Dermis blood vessel endothelial cell (primary cell): ENCODE results near the gene ZNF502. TPM values are rescaled to one million over a fixed set of nuclear protein-coding genes. Genes with fewer than 3 reads are reported as not detected.

Experiments
- DNase-seq: peaks from one replicate; pipeline ENCODE4 v3.0.0; 2010
- total RNA-seq: library from RNA; depleted of rRNA; stranded (reverse); fragments of >200 nt; gene quantifications from 2 replicates; pipeline ENCODE4 v1.2.3, GENCODE V29; 2014

Gene ZNF502
- total RNA-seq, 1 donor from 2014 or later = 4.1 TPM

DNA sequence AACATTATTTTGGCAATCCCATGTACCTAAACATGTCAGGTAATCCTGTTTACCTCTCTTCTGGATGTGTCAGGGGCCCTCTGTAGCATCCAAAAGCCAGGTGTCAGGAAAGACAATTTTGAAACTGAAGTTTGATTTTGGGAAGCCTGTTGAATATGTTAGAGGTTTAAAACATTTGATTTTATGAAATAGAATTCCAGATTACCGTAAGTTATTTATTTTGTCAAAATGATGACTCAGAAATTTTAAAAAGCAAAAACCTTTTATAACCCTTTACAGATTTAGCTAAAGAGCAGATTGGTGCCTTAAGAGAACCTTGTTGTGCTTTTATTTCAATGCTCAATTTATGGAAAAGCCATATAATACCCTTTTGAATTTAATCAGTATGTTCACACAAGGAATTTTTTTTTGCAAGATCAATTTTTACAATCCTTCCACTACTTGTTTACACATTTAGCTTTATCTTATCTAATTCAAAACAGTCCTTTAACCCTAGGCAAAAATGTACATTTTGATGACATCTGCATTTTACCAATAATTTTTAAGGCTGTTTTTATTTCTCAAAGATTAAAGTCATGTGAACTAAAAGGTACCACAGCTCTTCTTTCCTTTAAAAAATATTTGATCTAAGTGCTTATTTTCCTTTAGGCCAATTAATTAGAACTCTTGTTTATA lies 59.1 kb downstream of the ZNF502 start:
- no peak for DNase-seq

DNA sequence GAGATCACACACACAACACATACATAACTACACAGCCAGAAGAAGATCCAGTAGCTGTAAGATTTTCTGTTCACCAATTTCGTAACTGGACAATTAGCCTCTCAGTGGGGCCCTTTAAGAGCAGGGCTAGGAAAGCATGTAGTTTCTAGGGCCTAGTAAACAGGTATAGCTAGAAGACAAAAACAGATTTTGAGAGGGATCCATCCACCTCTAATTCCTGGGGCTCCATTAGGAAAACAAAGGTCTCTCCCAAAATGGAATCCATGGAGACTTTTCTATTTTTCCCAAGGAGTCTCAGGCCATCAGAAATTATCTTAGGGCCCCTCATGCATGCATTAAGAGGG lies 59.6 kb downstream of the ZNF502 start:
- no peak for DNase-seq

Other genes with a start within 250 kb of the ZNF502 start
- gene ZNF445, start 235.0 kb upstream of the ZNF502 start, total RNA-seq = 9.2 and 10.6 TPM in 2 replicates
- gene ZKSCAN7, start 157.5 kb upstream of the ZNF502 start, total RNA-seq = 1.3 and 2.2 TPM in 2 replicates
- gene ZNF660, start 127.7 kb upstream of the ZNF502 start, total RNA-seq = 0.79 and 2.2 TPM in 2 replicates
- 11.0 and 11.4 TPM in 2 replicates for gene ZNF197, start 87.6 kb upstream of the ZNF502 start, total RNA-seq
- gene ZNF35, start 63.9 kb upstream of the ZNF502 start, total RNA-seq = 18.5 and 23.1 TPM in 2 replicates
- gene ZNF501, start 17.0 kb downstream of the ZNF502 start, total RNA-seq = 4.2 and 5.4 TPM in 2 replicates
- 23.0 and 23.9 TPM in 2 replicates for gene KIAA1143, start 49.0 kb downstream of the ZNF502 start, total RNA-seq
- gene KIF15, start 49.1 kb downstream of the ZNF502 start, total RNA-seq = 7.5 and 21.2 TPM in 2 replicates
- 9.2 and 14.3 TPM in 2 replicates for gene TMEM42, start 149.3 kb downstream of the ZNF502 start, total RNA-seq
- gene TGM4, start 161.9 kb downstream of the ZNF502 start, total RNA-seq = 0.14 TPM in 1 of 2 replicates, not detected in the other